HG02981 (cell line): ENCODE data around the gene SUV39H1.
A peak's percentile ranks its signal among the peaks of the same experiment; 100 is the strongest.
"Not testable (repeated sequence)": the region's sequence is repeated elsewhere in the genome, so short reads cannot be mapped to it uniquely, and the experiment has no call there.

Source experiments
- ATAC-seq: cut with Tn5 transposase; IDR thresholded peaks from one replicate; pipeline ENCODE4 v1.9.1; 2021; ENCODE audit warnings: mild to moderate bottlenecking, moderate library complexity; ENCODE audit not compliant: unreplicated experiment

Gene SUV39H1

DNA sequence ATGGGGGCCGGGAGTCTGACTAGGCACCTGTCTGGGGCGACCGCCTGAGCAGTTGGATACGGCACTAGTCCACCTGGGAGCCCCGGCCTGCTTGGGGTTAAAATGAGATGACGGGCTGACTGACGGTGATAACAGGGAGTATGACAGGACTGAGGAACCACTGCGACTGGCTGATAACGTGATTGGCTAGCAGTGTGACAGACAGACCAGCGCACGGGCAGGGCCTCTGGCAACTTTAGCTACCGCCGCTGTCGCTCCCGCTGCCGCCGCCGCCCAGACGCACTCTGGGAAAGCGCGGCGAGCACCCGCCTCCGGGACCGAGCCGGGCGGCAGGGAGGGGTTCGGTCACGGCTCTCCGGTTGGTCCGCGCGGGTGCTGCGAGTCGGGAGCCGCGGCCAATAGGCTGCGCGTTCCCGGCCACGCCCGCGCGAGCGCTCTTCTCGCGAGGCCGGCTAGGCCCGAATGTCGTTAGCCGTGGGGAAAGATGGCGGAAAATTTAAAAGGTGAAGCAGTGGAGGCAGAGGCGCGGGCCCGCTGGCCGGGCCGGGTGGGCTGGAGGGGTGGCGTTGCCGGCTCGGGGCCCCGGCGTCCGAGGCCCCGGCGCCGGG lies at the start of gene SUV39H1:
Gene SUV39H1, plus strand, starts transcription at position 434 of the 608 bp plus-strand sequence. Its CDS starts 51 bp downstream, at position 485.
- peak; percentile 89 for ATAC-seq

DNA sequence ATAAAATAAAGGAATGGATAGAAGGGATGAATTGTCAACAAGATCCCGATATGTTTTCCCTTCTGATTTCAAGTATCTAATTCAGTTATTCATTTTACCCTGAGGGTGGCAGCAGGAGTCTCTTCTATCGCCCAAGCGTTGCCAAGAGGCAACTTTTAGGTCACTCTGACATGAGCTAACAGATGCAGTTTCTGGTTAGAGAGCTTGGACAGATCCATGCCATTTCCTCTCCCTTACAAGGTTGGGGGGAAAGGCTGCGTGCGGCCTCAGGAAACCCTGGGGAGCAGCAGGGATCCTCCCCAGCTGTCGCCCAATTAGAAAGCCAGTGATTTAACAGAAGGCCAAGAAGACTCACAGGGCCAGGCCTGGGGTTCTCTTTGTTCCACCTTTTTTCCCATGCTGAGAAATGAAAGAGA lies 48.2 kb upstream of the SUV39H1 start:
- ATAC-seq, result no peak

DNA sequence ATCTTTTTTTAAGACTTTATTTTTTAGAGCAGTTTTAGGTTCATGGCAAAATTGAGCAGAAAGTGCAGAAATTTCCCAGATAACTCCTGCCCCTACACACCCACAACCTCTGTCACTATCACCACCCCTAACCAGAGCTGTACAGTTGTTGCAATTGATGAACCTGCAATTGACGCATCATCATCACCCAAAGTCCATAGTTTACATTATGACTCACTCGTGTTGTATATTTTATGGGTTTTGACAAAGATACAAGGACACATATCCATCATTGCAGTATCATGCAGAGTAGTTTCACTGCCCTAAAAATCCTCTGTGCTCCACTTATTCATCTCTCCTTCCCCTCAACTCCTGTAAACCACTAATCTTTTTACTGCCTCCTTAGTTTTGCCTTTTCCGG lies 47.4 kb upstream of the SUV39H1 start:
- no peak for ATAC-seq

- ATAC-seq, result not testable (repeated sequence)
Measured at GRCh38 chrX:48652055-48652579, 44.4 kb upstream of the SUV39H1 start.

- not testable (repeated sequence) for ATAC-seq
Measured at GRCh38 chrX:48654746-48655145, 41.8 kb upstream of the SUV39H1 start.

DNA sequence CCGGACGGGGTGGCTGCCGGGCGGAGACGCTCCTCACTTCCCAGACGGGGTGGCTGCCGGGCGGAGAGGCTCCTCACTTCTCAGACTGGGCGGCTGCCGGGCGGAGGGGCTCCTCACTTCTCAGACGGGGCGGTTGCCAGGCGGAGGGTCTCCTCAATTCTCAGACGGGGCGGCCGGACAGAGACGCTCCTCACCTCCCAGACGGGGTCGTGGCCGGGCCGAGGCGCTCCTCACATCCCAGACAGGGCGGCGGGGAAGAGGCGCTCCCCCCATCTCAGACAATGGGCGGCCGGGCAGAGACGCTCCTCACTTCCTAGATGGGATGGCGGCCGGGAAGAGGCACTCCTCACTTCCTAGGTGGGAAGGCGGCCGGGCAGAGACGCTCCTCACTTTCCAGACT lies 36.8 kb upstream of the SUV39H1 start:
- ATAC-seq, result not testable (repeated sequence)

GRCh38 chrX:48663241-48663640 lies 33.3 kb upstream of the SUV39H1 start:
- ATAC-seq, result no peak

- no peak for ATAC-seq
Measured at GRCh38 chrX:48664156-48664555, 32.4 kb upstream of the SUV39H1 start.

GRCh38 chrX:48665991-48666390 lies 30.5 kb upstream of the SUV39H1 start:
- no peak for ATAC-seq

- ATAC-seq, result no peak
Measured at GRCh38 chrX:48666649-48667048, 29.9 kb upstream of the SUV39H1 start.

DNA sequence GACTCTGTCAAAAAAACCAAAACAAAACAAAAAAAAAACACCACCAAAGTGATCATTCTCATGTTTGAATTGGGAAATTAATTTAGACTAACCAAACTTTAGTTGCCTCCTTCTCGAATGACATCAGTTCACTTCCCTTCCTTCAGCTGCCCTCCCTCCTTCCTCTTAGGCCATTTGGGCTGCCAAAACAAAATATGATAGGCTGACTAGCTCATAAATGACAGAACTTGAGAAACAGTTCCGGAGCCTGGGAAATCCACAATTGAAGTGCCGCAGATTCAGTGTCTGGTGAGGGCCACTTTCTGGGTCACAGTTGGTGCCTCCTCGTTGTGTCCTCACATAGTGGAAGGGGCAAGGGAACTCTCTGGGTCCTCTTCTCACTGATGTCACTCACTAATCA lies 29.0 kb upstream of the SUV39H1 start:
- no peak for ATAC-seq

DNA sequence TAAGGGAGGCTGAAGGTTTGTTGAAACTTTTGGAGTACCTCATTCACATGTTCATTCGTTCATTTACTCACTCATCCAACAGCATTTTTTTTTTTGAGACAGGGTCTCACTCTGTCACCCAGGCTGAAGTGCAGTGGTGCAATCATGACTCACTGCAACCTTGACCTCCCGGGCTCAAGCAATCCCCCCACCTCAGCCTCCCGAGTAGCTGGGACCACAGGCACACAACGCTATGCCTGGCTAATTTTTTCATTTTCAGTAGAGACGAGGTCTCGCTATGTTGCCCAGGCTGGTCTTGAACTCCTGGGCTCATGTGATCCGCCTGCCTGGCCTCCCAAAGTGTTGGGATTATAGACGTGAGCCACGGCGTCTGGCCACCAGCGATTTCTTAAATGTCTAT lies 28.3 kb upstream of the SUV39H1 start:
- not testable (repeated sequence) for ATAC-seq

DNA sequence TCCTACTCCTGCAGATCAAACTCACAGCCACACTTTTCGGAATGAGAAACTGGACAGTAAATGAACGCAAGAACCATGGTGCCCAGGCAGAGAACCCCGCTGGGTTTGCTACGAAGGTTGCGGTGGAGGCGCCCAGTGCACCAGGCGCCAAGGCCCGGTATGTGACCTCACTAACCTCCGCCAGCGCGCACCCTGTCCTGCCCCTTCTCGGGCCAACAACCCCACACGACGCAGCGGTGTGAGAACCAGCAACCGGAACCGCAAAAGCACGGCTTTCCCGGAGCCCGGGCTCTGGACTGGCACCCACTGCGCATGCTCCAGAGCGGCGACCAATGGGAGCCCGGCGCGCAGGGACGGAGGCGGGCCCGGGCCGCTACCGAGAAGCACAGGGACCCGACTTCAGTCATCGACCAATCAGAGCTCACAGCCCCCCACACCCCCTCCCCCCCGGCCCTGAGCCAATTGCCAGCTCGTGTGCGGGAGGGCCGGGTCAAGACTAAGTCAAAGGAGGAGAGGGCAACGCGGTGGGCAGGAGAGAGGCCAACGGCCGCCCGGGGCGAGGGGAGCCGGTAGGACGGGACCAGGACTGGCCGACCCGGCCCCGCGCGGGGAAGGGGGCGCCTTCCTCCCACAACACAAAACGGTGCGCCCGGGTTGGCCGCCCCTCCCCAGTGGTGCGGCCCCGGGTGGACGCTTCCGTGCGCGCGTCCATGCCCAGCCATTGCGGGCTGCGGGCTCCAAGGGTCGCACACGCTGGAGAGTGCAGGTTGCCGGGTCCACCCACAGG lies 20.2 kb upstream of the SUV39H1 start:
- peak; percentile 92 for ATAC-seq

- ATAC-seq, result no peak
Measured at GRCh38 chrX:48676893-48677270, 19.7 kb upstream of the SUV39H1 start.

GRCh38 chrX:48677516-48677915 lies 19.0 kb upstream of the SUV39H1 start:
- ATAC-seq, result no peak

- not testable (repeated sequence) for ATAC-seq
Measured at GRCh38 chrX:48680467-48680866, 16.1 kb upstream of the SUV39H1 start.

DNA sequence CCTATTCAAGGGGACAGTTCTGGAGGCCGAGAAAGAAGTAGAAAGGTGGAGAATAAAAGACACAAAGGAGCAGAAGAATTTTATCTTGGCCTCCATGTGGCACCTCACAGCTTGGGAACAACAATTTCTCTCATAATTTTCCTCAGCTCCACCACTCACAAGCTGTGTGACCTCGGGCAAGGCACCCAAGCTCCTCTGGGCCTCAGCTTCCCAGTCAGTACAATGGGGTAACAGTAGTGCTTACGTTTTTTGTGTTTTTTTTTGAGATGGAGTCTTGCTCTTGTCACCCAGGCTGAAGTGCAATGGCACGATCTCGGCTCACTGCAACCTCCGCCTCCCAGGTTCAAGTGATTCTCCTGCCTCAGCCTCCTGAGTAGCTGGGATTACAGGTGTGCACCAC lies 15.6 kb upstream of the SUV39H1 start:
- not testable (repeated sequence) for ATAC-seq

- ATAC-seq, result no peak
Measured at GRCh38 chrX:48681539-48682183, 14.9 kb upstream of the SUV39H1 start.

DNA sequence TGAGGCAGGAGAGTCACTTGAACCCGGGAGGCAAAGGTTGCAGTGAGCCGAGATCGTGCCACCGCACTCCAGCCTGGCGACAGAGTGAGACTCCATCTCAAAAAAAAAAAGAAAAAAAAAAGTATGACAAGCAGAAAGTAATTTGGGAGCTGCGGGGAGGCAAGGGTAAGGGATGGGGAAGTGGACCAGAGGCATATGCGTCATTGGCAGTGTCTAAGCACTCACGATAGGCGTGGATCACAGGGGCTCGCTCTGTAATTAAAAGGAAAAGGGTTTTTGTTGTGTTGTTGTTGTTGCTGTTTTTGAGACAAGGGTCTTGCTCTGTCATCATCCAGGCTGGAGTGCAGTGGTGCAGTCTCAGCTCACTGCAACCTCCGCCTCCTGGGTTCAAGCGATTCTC lies 13.7 kb upstream of the SUV39H1 start:
- ATAC-seq, result not testable (repeated sequence)

DNA sequence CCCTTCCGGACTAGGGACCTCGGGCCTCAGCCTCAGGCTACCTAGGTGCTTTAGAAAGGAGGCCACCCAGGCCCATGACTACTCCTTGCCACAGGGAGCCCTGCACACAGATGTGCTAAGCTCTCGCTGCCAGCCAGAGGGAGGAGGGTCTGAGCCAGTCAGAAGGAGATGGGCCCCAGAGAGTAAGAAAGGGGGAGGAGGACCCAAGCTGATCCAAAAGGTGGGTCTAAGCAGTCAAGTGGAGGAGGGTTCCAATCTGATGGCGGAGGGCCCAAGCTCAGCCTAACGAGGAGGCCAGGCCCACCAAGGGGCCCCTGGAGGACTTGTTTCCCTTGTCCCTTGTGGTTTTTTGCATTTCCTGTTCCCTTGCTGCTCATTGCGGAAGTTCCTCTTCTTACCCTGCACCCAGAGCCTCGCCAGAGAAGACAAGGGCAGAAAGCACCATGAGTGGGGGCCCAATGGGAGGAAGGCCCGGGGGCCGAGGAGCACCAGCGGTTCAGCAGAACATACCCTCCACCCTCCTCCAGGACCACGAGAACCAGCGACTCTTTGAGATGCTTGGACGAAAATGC lies 13.0 kb upstream of the SUV39H1 start, which contains the start of gene WAS:
Gene WAS, plus strand, starts transcription at position 389 of the 572 bp plus-strand sequence. Its CDS starts 55 bp downstream, at position 444.
- peak; percentile 63 for ATAC-seq

- no peak for ATAC-seq
Measured at GRCh38 chrX:48684134-48684533, 12.4 kb upstream of the SUV39H1 start.
